Measurements from ENCODE around the gene LENG9.

Gene LENG9

DNA sequence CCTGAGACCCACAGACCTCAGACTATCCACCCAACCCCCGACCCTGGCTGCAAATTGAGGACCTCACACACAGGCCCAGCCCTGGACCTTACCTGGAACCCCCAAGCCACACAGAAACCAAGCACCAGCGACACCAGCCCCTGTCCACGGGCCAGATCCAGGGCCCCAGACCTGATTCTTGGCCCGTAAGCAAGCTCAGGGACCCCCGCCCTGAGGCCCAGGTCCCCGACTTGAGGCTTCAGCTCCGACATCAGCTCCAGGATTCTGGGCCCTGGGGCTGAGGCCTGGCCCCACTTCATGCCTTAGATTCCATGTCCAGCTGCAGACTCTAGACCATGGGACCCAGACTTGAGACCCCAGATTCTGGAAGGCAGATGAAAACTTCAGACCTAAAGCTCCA lies 42.1 kb downstream of the LENG9 start:
- no peak for DNase-seq (ENCODE audit: low read depth)

DNA sequence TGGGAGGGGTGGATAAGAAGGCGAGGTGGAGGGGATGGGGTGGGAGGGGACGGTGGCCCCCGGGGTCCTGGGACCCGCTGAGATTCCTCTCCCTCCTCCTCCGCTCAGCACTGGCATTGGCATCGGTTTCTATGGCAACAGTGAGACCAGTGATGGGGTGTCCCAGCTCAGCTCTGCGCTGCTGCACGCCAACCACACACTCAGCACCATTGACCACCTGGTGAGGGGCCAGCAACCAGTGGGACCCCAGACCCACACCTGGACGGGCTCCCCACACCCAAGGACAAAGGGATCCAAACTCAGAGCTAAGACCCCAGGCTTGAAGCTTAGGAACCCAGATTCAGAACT lies 42.4 kb downstream of the LENG9 start:
- DNase-seq (ENCODE audit: low read depth): no peak

- DNase-seq (ENCODE audit: low read depth): no peak
These were observed 43.0 kb downstream of the LENG9 start for GRCh38 chr19:54420383-54421168.

- DNase-seq (ENCODE audit: low read depth): no peak
These were observed 43.6 kb downstream of the LENG9 start for GRCh38 chr19:54420068-54420382.

- DNase-seq (ENCODE audit: low read depth): no peak
These were observed 44.4 kb downstream of the LENG9 start for GRCh38 chr19:54418930-54419800.

- no peak for DNase-seq (ENCODE audit: low read depth)
These were observed 45.3 kb downstream of the LENG9 start for GRCh38 chr19:54418030-54418929.

DNA sequence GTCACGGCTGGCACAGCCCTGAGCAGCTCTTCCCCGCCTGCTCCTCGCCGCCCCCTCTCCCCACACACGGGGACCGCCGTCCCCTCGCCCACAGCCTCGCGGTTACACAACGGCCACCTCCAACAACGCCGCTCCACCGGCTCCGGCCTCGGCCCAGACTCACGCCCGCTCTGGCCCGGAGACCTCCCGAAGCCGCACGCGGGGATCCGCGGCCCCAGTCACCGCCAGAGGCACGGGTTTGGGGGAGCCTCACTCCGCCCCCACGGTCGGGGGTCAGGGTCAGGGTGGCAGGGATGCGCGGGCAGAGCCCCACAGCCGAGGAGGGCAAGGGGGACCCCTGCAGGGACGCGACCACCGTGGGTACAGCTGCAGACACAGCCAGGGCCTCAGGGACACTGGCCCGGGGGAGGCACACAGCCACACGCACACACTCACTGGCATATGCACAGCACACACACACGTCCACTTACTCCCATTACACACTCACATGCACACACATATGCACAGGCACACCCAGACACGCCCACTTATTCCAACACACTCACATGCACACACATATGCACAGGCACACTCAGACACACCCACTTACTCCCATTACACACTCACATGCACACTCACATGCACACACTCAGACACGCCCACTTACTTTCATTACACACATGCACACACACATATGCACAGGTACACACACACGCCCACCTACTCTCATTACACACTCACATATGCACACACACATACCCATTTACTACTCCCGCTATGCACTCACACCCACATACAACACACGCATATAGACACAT lies 46.7 kb downstream of the LENG9 start:
- no peak for DNase-seq (ENCODE audit: low read depth)

DNA sequence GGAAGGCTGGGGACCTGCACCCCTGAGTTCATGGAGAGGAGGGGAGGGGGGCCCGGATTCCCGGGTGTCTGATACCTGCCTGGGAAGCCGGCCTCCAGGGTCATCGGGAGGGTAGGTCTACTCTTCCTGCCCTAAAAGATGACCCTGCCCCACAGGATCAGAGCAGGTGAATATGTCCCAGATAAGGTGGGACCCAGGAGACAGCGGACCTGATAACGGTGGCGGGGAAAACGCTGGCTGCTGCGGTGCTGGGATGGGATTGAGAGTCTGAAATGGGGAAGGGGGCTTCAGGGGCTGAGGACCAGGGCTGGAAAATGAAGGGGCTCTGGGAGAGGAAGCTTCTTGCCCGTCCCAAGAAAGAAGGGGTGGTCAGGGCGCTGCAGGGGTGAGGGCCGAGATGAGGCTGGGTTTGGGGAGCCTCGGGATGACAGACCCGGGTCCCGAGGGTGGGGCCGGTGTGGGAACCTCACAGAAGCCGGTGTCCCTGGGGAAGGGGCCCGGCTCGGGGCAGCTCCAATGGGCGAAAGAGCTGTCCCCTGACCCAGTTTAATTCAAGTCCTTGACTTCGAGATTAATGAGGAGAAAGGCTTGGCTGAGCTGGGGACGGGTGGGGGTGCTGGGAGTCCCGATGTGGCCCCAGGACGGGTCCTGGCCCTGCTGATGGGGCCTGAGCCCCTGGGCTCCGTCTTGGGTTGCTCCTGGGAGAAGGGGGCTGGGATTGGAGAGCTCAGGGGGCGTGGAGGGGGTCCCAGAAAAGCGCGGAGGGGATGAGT lies 47.5 kb downstream of the LENG9 start:
- DNase-seq (ENCODE audit: low read depth): no peak

- DNase-seq (ENCODE audit: low read depth): peak; percentile 14
These were observed 48.2 kb downstream of the LENG9 start, which contains the start of gene TTYH1 for GRCh38 chr19:54415208-54415900. TSS of gene TTYH1 (plus strand) at chr19:54415464. CDS start at chr19:54415553, 89 bp downstream.

- no peak for DNase-seq (ENCODE audit: low read depth)
These were observed 49.4 kb downstream of the LENG9 start for GRCh38 chr19:54414156-54414555.

- no peak for DNase-seq (ENCODE audit: low read depth)
These were observed 50.7 kb downstream of the LENG9 start for GRCh38 chr19:54412877-54413276.
